ENCODE results near the gene GRIK4.

Gene GRIK4

DNA sequence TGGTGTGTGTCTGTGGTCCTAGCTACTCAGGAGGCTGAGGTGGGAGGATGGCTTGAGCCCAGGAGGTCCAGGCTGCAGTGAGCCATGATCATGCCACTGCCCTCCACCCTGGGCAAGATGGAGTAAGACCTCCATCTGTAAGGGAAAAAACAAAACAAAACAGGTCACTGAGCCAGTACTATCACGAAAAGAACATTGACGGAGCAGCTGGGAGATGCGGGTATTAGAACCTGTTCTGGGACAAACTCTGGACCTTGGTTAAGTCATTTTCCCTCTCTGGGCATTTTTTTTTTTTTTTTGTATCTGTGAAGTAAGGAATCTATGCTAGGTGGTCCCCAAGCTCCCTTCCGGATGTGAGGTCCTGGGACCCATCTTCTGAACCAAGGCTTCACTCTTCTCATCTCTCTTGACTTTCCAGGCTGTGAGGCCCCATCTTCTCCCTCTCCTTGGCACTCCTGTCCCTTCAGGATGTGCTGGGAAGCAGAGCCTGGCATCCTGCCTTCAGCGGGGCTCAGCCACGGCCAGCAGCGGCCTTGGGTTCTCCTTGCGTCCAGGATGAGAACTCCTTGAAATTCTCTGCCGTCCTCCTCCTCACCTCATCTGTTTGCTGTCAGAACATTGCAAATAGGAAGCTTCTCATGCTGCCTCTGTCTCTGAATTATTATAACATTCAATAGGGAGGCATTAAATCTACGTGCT lies 130.8 kb downstream of the GRIK4 start:
- DNase-seq (ENCODE audit: low spot score) = no peak

DNA sequence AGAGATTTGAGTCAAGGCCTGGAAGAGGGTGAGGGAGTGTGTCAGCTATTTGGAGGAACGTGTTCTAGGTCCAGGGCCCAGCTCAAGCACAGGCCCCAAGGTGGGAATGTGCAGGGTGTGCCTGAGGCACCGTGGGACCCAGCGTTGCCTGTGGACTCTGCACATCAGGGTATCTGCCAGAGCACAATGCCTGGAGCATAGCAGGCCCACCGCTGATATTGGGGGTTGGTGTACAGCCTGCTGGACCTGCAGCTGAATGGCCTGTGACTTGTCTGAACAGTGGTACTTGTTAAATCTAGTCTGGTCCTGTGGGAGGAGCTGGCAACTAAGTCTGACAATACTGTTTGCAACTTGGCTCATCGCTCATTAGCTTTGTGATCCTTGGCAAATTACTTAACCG lies 131.7 kb downstream of the GRIK4 start:
- DNase-seq (ENCODE audit: low spot score) = no peak

DNA sequence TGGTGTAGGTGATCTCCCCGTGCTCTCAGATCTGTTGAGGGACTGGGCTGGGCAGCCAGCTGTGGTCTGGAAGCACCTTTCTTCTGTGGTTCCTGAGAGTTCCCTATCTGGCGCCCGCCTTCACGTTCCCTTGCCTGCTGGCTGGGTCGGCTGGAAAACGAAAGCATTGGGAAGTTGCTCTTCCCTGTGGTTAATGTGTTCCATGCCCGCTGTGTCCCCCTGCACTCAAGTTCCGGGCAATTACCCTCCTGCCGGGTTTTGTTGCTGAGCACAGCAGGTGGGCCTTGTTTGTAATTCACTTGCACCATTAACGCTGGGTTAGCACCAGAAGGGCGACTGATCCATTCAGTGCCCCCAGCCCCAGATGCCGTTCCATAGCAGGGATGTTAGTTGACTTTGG lies 134.1 kb downstream of the GRIK4 start:
- no peak for DNase-seq (ENCODE audit: low spot score)

DNA sequence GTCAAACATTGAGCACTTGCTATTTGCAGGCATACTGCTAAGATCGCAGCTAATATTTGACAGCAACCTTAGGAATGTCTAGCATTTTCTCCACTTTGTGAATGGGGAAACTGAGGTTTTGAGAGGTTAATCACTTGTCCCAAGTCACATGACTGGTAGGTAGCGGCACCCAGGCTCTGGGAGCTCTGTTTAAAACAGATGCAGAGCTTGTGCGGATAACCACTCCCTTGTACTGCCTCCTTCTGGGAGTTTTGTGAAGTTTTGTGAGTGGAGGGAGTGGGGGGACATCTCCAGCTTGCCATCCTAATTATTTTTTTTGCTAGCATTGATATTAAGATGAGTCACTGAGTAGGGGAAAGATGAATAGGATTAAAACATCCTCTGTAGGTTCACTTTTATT lies 134.7 kb downstream of the GRIK4 start:
- no peak for DNase-seq (ENCODE audit: low spot score)

DNA sequence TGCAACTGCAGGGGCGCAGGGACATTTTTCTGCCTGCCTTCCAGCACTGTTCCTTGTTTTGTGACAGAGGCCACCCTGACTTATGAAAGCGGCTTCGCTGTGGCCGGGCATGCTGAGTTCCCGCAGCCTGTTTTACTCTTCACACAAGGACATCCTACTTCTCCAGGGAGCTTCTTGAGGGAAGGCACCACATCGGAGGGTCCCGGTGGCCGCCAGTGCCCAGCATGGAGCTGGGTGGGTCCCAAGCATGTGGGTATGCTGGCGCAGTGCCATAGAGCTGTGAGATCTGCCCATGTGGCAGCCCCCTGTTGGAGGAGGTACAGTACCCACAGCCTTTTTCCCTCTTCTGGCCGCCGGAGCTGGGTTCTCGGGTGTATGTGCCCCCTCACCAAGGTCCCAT lies 136.1 kb downstream of the GRIK4 start:
- no peak for DNase-seq (ENCODE audit: low spot score)

DNA sequence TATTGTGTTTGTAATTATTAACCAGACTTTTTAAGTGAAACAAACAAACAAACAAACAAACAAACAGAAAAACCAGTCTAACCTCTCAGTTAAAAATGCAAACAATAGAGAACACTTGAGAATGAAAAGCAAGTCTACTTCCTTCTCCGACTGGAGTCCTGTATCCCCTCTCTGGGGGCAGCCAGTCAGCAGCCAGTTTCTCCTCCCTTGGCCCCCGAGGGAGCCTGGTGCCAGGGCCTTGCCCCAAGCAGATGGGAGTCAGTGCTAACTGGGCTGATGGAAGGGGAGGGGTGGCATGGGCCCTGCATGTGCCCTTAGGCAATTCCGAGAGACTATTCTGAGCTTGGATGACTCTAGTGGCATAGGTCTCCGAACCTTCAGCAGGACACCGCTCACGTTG lies 137.2 kb downstream of the GRIK4 start:
- no peak for DNase-seq (ENCODE audit: low spot score)

DNA sequence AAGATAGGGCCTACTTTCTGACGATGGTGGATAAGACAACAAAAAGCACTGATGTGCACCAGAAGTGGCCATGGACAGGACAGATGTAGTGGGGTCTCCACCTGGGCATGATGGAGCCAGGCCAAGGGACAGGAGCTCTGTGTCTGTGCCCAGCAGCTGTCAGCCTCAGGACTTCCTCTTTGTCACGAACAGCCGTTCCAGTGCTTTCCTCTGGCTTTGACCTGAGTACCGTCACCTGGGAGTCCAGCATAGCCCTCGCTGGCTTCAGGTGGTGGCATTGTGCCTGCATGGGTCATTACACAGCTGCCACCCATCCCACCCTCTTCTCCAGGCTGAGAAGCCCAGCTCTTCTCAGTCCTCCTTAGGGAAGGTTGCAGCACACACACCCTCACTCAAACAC lies 137.8 kb downstream of the GRIK4 start:
- no peak for DNase-seq (ENCODE audit: low spot score)

DNA sequence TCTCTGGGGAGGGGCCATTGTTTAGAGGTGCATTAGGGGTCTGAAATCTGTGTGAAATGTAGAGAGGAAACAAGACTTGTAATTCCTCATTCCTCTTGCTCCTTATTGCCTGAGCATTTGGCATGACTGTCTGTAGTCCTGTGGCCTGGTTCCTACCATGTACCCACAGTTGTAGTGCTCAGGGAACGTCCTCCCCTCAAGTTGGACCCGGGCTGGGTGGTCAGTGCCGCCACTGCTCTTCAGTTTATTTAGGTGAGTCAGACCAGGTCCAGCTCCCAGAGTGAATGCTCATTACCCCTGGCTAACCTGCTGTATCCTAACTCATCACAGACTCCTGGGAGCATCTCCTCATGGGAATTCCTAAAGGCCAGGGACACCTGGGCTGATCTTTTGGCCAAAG lies 139.8 kb downstream of the GRIK4 start:
- no peak for DNase-seq (ENCODE audit: low spot score)

DNA sequence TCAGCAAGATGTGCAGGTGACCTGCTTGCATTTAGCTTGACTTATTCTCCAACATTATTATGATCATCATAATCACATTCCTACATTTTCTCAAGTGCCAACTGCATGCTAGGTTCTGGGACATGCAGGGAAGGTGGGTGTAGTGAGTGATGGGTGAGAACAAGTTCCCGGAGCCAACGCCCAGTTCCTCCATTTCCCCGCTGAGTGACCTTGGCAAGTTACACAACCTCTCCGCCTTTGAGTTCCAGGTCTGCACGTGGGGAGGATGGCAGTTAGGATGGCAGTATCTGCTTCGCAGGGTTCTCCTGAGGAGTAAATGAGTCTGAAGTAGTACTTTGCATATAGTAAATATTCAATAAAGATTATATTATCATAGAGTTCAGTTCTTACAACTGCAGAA lies 140.3 kb downstream of the GRIK4 start:
- DNase-seq (ENCODE audit: low spot score) = no peak

DNA sequence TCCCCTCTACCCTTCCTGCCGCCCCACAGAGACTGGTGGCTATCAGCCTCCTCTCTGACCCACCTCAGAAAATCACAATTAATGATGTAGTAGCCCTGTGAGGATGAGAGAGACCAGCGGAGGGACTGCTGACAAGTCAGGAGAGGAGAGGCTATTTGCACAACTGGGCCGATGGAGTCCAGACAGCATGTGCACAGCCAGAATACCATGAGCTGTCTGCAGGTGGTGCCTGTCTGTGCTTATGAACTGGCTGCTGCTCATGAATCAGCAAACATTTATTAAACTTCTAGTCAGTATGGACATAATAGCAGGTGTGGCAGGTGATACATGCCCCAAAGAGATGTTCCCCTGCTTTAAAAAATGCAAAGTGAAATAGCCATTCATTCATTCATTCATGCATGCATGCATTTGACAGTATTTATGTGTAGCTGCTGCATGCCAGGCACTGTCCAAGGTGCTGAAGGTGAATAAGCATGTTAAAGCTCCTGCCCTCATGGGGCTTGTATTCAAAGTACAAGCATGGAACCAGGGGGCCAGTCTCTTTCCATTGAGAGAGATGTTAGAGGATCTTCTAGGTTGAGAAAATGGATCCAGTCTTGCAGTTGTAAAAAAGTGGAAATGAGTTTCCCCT lies 141.3 kb downstream of the GRIK4 start:
- DNase-seq (ENCODE audit: low spot score) = no peak

DNA sequence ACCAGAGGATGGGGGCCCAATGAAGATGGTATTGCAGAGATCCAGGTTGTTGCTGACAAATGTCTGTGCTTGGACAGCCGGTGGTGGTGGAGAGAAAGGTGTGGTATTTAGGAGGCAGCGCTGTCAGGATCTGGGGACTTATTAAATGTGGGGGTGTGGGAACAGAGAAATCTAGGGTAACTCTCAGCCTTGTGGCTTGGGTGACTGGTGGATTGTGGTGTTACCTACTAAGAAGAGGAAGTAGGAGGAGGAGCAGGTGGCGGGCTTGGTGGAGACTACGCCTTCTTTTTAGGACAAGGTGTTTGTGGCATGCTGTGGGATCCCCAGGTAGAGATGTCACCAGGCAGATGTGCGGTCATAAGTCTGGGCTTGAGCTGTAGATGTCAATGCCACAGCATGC lies 144.0 kb downstream of the GRIK4 start:
- no peak for DNase-seq (ENCODE audit: low spot score)

DNA sequence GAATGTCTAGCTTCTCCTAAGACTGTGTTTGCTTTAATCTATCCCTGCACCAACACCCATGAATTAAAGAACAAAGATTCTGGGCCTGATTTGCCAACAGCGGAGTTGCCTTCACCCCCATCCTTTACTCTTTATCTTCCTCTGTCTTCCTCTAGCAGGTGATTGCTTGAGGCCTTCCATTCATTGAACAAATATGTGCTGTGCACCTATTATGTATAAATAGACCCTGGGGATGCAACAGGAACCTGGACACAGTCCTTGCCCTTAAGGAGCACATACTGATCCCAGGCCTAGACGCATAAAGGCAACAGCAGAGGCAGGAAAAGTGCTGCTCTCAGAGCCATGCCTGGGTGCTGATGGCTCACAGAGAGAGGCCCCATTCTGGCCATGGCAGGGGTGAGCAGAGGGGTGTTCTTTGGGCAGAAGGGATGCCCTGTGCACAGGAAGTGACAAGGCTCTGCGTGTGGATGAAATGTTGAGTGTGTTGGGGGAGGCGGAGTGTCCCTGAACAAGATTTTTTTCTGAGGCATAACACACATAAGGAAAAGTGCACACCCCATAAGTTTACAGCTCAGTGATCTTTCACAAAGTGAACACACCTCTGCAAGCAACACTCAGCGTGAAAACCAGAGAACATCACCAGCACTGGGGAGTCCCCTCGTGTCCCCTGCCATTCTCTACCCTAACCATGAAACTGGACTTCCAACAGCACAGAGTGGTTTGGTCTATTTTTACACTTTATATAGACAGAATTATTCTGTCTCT lies 145.9 kb downstream of the GRIK4 start:
- DNase-seq (ENCODE audit: low spot score) = no peak

DNA sequence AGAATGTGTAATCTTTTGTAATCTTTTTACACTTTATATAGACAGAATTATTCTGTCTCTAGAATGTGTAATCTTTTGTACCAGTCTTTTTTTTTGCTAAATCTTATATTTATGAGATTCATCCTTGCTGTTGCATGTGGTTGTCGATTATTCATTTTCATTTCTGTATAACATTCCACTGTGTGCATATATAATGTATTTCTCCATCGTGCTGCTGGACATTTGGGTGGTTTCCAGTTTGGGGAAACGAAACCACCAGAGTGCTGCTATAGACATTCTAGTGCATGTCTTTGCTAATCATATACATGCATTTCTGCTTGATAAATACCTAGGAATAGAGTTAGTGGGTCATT lies 146.5 kb downstream of the GRIK4 start:
- no peak for DNase-seq (ENCODE audit: low spot score)

DNA sequence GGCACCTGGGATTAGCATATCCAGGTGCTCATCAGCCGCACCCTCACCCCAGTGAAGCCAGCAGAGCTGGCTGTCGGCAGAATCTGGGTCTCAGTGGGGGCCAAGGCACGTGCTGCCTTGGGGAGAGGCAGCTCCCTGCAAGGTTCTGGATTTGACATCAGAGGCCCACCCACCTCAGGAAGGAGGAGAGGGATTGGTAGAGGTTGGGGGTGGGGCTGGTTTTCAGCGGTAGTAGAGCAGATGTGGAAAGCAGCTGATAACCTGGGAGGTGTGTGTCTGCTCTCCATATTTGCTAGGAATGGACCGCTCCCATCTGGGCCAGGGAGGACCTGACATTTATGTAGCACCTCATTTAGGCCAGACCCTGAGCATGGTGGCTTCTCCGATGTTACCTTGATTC lies 147.5 kb downstream of the GRIK4 start:
- no peak for DNase-seq (ENCODE audit: low spot score)

DNA sequence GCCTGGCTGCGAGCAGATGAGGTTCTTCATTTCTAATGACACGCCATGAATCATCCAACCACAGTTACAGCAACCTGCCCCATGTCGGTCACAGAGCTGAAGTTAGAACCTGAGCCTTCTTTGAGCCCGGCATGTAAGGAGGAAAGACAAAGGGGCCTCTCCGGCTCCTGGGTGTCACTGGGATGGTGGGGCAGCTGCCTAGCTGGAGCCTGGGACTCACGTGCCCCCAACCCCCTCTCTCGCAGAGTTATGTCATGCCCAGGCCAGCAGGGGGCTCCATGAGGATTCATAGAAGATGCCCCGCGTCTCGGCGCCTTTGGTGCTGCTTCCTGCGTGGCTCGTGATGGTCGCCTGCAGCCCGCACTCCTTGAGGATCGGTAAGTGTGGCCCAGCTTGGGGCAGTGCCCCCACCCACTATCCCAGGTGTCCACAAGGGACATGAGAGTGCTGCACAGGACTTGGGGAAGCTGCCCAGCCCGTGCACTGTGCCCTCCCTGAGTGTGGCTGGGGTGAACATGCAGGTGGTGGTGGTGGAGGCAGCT lies 148.5 kb downstream of the GRIK4 start:
- no peak for DNase-seq (ENCODE audit: low spot score)

DNA sequence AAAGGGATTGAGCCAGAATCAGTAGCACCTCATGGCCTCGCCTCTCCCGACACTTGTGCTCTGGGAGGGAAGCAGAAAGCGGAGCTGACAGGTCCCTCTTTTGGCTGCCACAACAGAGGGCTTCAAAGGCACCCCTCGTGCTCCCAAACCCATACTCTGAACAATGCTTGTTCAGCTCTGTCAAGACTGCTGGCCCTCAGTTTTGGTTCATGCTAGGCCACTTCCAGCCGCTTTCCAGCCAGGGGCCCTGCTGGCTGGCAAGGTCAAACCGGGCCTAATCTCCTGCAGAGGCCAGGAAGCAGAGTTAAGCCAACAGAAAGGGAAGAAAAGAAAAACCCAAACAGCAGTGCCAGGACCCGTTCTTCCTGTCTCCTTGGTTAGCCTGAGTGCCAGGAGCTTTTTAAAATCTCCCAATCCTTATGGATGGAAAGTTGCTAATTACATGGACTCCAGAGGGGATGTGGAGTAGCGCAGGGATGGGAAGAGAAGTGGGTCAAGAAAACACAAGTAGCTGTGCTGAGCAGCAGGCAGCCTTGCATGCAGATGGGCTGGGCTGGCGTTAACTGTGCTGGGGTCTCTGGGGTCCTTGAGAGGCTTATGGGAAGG lies 150.6 kb downstream of the GRIK4 start:
- no peak for DNase-seq (ENCODE audit: low spot score)

DNA sequence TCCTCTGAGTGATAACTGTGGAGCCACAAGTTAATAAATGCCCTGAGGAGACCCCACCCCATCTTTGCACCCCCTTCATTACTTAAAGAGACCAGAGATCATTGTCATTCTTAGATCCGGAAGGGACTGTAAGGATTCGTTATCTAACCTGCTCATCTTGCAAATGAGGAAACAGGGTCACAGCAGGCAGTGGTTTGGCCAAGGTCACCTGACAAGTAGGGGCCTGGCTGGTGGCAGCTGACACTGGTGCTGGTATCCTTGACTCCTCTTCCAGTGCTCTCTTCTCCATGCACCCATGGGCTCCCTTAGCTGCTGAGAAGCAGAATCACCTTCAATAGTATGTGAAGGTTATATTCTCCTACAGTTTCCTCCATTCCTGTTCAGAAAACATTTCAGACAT lies 151.6 kb downstream of the GRIK4 start:
- no peak for DNase-seq (ENCODE audit: low spot score)

DNA sequence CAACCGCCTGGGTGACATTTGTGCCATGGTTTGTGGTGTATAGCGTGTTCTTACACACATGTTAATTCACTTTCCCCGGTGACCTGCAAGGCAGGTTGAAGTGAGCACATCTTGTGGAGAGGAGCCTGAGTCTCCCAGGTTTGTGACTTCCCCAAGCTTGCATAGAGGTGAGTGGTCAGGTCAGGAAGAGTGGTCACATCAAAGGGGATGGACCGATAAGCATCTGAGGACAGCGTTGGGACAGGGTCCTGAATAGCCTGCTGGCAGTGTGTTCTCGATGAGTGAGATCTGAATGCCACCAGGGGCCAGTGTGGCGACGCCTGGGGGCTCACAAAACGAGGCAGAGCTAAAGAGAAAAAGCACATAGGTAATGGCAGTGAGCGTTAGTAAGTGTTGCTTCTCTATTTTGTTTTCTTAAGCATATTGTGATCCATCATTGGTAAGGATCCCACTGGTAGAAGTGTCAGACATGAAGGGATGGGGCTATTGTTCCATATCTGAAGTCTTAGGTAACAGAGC lies 154.6 kb downstream of the GRIK4 start:
- DNase-seq (ENCODE audit: low spot score) = no peak

DNA sequence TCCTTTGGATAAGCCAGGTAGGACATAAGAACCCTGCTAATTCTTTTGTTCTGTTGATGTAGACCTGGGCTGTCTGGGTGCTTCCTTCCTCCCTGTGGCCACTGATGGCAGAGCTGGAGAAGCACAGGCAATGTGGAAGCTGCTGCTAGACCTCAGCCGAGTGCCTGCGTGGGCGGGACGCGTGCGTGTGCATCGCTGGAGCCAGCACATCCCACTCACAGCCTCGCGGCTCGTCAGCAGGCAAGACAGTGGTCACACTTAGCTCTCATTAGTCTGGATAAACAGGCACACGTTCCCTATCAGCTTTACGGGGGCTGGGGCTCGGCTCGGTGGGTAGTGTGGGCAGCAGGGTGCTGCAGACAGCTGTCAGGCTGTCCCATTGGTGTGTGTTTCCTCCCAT lies 155.7 kb downstream of the GRIK4 start:
- DNase-seq (ENCODE audit: low spot score) = no peak

DNA sequence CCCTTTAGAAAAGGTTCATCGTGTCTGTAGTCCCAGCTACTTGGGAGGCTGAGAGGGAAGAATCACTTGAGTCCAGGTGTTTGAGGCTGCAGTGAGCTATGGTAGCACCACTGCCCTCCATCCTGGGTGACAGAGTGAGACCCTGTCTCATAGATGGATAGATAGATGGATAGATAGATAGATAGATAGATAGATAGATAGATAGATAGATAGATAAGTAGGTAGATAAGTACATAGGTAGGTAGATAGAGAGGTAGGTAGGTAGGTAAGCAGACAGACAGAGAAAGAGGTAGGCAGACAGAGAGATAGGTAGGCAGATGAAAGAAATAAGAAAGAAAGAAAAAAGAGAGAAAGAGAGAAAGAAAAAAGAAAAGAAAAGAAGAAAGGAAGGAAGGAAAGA lies 156.4 kb downstream of the GRIK4 start:
- no peak for DNase-seq (ENCODE audit: low spot score)

DNA sequence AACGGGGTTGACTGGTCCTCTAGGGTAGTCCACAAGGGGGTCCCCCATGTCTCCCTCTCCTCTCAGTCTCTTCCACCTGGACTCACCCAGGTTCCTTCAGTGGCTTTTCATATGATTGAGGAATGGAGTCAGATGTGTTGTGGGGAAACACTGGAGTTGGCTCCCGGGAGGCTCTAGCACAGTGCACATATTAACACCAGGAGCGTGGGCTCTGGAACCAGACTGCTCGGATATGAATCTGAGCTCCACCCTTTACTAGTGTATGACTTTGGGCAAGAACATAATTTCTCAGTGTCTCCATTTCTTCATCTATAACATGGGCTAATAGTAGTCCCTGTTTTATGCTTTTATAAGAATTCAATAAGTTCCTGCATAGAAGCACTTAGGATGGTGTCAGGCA lies 157.0 kb downstream of the GRIK4 start:
- no peak for DNase-seq (ENCODE audit: low spot score)

DNA sequence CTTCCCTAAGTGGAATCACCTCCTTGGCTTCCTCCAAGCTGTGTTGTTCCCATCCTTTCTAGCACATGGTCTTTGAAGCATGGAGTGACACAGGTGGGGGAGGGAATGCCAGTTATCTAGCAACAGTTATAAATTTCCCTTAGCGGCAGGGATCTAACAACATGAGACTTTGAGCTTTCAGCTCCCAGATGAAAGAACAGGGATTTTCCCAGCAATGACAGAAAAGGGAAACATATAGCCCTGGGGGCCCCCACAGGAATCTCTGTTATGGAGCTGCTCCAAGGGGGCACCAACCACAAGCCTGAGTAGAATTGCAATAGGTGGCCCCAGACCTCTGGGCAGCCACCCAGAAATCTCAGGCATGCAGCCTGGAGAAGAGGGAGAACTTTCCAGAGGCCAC lies 163.0 kb downstream of the GRIK4 start:
- no peak for DNase-seq (ENCODE audit: low spot score)

DNA sequence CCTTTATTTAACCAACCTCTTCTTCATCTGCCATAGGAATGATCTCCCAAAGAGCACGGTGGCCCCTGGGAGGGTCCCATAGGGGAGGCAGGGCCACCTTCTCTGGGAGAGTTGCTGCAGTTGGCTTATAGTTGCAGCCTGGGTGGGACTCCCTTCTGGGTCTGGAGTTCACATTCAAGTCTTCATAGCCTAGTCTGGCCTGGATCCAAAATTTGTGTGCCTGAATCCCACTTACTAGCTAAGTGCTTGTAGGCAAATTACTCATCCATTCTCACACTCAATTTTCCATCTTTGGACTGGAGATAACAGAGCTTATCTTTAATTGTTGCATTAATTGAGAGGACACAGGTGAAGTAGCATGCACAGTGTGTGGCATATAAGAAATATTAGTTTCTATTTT lies 163.6 kb downstream of the GRIK4 start:
- DNase-seq (ENCODE audit: low spot score) = no peak

All from kidney capillary endothelial cell (primary cell).